ENCODE data around the gene KIF26B. TPM values are rescaled to one million over a fixed set of nuclear protein-coding genes. Genes with fewer than 3 reads are reported as not detected.
"Not testable (repeated sequence)": the region's sequence is repeated elsewhere in the genome, so short reads cannot be mapped to it uniquely, and the experiment has no call there.

Gene KIF26B
- polyA plus RNA-seq (ENCODE audit: insufficient read length in 4 of 4) = 10 to 100 TPM; 31.8 to 38.0 (median 33.9) TPM

GRCh38 chr1:245154429-245155271, at the start of gene KIF26B:
Gene KIF26B, plus strand, starts transcription at chr1:245154985. Its CDS starts 440 bp downstream, at chr1:245155425.
- DNase-seq (ENCODE audit: low read depth in 4 of 4, low spot score in 3 of 4) = no peak

GRCh38 chr1:245105042-245105441, 49.7 kb upstream of the KIF26B start:
- no peak for DNase-seq (ENCODE audit: low read depth in 4 of 4, low spot score in 3 of 4)

- DNase-seq (ENCODE audit: low read depth in 4 of 4, low spot score in 3 of 4) = no peak
Measured at GRCh38 chr1:245105815-245106410, 48.9 kb upstream of the KIF26B start.

- no peak for DNase-seq (ENCODE audit: low read depth in 4 of 4, low spot score in 3 of 4)
Measured at GRCh38 chr1:245107776-245108114, 47.0 kb upstream of the KIF26B start.

GRCh38 chr1:245108246-245108645, 46.5 kb upstream of the KIF26B start:
- DNase-seq (ENCODE audit: low read depth in 4 of 4, low spot score in 3 of 4) = no peak

GRCh38 chr1:245108909-245109308, 45.9 kb upstream of the KIF26B start:
- no peak for DNase-seq (ENCODE audit: low read depth in 4 of 4, low spot score in 3 of 4)

GRCh38 chr1:245110406-245110805, 44.4 kb upstream of the KIF26B start:
- DNase-seq (ENCODE audit: low read depth in 4 of 4, low spot score in 3 of 4) = no peak

GRCh38 chr1:245111073-245111472, 43.7 kb upstream of the KIF26B start:
- no peak for DNase-seq (ENCODE audit: low read depth in 4 of 4, low spot score in 3 of 4)

- DNase-seq (ENCODE audit: low read depth in 4 of 4, low spot score in 3 of 4) = no peak
Measured at GRCh38 chr1:245113649-245114048, 41.1 kb upstream of the KIF26B start.

GRCh38 chr1:245116131-245116530, 38.7 kb upstream of the KIF26B start:
- no peak for DNase-seq (ENCODE audit: low read depth in 4 of 4, low spot score in 3 of 4)

GRCh38 chr1:245116751-245117150, 38.0 kb upstream of the KIF26B start:
- DNase-seq (ENCODE audit: low read depth in 4 of 4, low spot score in 3 of 4) = no peak

- DNase-seq (ENCODE audit: low read depth in 4 of 4, low spot score in 3 of 4) = no peak
Measured at GRCh38 chr1:245118066-245118465, 36.7 kb upstream of the KIF26B start.

GRCh38 chr1:245118806-245119205, 36.0 kb upstream of the KIF26B start:
- DNase-seq (ENCODE audit: low read depth in 4 of 4, low spot score in 3 of 4) = no peak

- no peak for DNase-seq (ENCODE audit: low read depth in 4 of 4, low spot score in 3 of 4)
Measured at GRCh38 chr1:245121523-245121922, 33.3 kb upstream of the KIF26B start.

- no peak for DNase-seq (ENCODE audit: low read depth in 4 of 4, low spot score in 3 of 4)
Measured at GRCh38 chr1:245124241-245124640, 30.5 kb upstream of the KIF26B start.

- no peak for DNase-seq (ENCODE audit: low read depth in 4 of 4, low spot score in 3 of 4)
Measured at GRCh38 chr1:245124644-245125043, 30.1 kb upstream of the KIF26B start.

- no peak for DNase-seq (ENCODE audit: low read depth in 4 of 4, low spot score in 3 of 4)
Measured at GRCh38 chr1:245126530-245126929, 28.3 kb upstream of the KIF26B start.

GRCh38 chr1:245128381-245129101, 26.2 kb upstream of the KIF26B start:
- no peak for DNase-seq (ENCODE audit: low read depth in 4 of 4, low spot score in 3 of 4)

GRCh38 chr1:245129319-245130240, 25.2 kb upstream of the KIF26B start:
- no peak for DNase-seq (ENCODE audit: low read depth in 4 of 4, low spot score in 3 of 4)

- DNase-seq (ENCODE audit: low read depth in 4 of 4, low spot score in 3 of 4) = not testable (repeated sequence)
Measured at GRCh38 chr1:245130281-245131025, 24.3 kb upstream of the KIF26B start.
